DOHH2 (cell line): ENCODE results near the gene PTPRH.

Experiments used
- CTCF ChIP-seq: fragments of 200-600 bp; sonication (generic); IDR thresholded peaks from one replicate; pipeline ENCODE4 v1.5.1; 2014; ENCODE audit warnings: antibody characterized with exemption, mild to moderate bottlenecking, low read depth, low read length; ENCODE audit not compliant: poor library complexity, severe bottlenecking
- EZH2phosphoT487 ChIP-seq: fragments of 200-600 bp; sonication (generic); IDR thresholded peaks from 2 replicates; pipeline ENCODE4 v1.6.1; 2017; ENCODE audit warnings: borderline replicate concordance, mild to moderate bottlenecking, antibody characterized with exemption, low read length, moderate library complexity, mixed read lengths

GRCh38 chr19:55250262-55251036 lies 41.1 kb upstream of the PTPRH start:
- TF ChIP-seq CTCF (no peak), EZH2phosphoT487 (no peak)
